ENCODE results near the gene CELF4.

GRCh38 chr18:37407571-37407970 lies 158.0 kb downstream of the CELF4 start:
- TF ChIP-seq POLR2AphosphoS5 (IDR thresholded peaks at IDR 0.05; ENCODE audit: low read depth) (no peak), CTCF (IDR thresholded peaks at IDR 0.05; ENCODE audit: insufficient read depth, low read length) (no peak), GABPA (IDR thresholded peaks at IDR 0.05; ENCODE audit: low read depth) (no peak)
- TF ChIP-seq, protein P1, sequence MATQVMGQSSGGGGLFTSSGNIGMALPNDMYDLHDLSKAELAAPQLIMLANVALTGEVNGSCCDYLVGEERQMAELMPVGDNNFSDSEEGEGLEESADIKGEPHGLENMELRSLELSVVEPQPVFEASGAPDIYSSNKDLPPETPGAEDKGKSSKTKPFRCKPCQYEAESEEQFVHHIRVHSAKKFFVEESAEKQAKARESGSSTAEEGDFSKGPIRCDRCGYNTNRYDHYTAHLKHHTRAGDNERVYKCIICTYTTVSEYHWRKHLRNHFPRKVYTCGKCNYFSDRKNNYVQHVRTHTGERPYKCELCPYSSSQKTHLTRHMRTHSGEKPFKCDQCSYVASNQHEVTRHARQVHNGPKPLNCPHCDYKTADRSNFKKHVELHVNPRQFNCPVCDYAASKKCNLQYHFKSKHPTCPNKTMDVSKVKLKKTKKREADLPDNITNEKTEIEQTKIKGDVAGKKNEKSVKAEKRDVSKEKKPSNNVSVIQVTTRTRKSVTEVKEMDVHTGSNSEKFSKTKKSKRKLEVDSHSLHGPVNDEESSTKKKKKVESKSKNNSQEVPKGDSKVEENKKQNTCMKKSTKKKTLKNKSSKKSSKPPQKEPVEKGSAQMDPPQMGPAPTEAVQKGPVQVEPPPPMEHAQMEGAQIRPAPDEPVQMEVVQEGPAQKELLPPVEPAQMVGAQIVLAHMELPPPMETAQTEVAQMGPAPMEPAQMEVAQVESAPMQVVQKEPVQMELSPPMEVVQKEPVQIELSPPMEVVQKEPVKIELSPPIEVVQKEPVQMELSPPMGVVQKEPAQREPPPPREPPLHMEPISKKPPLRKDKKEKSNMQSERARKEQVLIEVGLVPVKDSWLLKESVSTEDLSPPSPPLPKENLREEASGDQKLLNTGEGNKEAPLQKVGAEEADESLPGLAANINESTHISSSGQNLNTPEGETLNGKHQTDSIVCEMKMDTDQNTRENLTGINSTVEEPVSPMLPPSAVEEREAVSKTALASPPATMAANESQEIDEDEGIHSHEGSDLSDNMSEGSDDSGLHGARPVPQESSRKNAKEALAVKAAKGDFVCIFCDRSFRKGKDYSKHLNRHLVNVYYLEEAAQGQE (IDR thresholded peaks at IDR 0.05; ENCODE audit: insufficient replicate concordance, low read depth): no peak
